NCI-H128 (cell line): Measurements from ENCODE around the gene STAG1.
A peak's percentile ranks its signal among the peaks of the same experiment; 100 is the strongest.
"Not testable (repeated sequence)": the region's sequence is repeated elsewhere in the genome, so short reads cannot be mapped to it uniquely, and the experiment has no call there.

Experiments used
- DNase-seq: peaks from one replicate; lab custom pipeline; 2025; ENCODE audit not compliant: unreplicated experiment; lab: John Stamatoyannopoulos, UW

STAG1 gene

DNA sequence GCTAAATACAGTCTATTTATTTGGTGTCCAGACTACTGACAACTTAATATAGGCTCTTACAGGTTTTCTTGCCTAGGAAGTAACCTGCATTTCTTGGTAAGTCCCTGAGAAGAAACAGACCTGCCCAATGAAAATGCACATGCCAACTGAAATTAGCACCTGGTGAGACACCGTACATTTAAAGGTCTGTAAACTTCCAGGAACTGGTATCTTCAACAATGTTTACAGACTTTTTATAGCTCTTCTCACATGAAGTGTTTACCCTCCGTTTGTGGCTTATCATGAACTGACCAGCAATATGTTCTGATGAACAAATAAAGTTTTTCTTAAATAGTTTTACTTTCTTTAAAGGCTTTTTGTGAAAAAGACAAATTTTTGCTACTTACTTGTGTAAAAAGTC lies 408.7 kb downstream of the STAG1 start:
- no peak for DNase-seq

DNA sequence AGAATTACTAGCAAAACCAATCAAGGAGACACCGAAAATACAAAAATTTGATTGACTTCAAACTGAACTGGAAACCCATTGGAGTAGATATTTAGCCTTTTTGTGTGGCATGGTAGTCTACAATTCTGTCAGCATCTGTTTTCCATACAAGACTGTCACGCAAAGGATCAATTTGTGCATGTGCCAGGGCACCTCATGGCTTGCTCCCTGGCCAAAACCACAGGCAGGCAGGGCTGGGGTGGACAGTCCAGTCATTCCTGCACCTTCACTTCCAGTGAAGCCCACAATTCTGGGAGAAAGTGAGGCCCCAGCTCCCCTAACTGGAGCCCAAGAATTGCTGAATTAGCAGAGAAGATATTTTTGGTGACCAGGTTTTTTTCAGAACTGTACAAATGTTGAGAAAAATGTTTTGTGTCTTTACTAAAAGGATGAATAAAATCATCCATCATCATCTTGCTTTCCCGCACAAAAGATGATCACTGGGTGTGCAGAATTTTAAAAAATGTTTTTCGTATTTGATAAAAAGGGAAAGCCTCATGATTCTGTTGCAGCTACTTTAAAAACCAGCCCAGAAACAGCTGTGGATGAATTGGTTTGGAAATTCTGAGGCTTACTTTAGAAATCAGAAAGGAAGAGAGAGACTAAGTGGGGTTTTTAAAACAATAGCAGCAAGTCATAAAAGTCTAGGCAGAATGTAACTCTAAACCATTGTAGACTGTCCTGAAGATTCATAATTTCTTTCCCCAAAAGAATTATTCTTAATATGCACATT lies 415.7 kb downstream of the STAG1 start:
- DNase-seq = no peak

DNA sequence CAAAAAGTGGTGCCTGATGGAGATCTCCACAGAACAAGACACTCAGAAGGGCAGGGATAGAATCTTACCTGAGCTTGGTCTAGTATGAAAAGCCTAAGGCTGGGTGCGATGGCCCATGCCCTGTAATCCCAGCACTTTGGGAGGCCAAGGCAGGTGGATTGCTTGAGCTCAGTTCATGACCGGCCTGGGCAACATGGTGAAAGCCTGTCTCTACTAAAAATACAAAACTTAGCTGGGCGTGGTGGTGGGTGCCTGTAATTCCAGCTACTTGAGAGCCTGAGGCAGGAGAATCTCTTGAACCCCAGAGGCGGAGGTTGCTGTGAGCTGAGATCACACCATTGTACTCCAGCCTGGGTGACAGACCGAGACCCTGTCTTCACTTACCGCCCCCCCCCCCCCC lies 417.5 kb downstream of the STAG1 start:
- not testable (repeated sequence) for DNase-seq

DNA sequence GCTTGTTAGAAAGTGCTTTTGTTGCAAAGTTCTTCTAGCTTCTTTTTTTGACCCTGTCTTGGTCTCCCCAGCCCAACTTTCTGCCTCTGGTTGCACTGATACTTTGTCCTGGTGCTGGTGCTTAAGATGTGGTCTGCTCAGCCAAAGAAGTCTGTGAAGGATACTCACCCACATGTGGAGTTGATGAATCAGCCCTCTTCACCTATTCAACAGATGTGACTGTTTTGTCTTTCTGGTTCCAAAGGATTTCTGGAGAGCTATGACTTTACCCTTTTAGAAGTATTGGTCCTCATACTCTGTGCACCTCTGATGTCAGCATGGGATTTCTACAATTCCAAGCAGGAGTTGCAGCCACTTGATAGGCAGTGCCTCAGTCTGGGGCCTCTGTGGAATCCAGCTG lies 418.0 kb downstream of the STAG1 start:
- no peak for DNase-seq

DNA sequence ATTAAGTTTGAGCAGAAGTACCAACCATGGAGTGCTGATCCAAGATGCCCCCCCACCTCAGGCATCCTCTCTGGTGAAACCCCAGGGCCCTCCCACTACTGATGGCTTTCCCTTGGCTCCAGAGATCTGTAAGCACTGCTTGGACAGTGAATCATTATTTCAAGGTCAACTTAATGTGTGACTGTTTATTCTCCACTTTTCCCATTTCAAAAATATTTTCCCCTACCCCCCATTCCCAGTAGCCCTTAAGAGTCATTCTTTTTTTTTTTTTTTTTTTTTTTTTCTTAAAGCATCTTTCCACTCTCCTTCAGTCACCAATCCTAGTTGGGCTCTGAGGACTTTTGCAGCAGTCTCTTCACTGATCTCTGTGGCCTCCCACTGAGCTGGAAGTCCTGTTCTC lies 419.4 kb downstream of the STAG1 start:
- DNase-seq = no peak

DNA sequence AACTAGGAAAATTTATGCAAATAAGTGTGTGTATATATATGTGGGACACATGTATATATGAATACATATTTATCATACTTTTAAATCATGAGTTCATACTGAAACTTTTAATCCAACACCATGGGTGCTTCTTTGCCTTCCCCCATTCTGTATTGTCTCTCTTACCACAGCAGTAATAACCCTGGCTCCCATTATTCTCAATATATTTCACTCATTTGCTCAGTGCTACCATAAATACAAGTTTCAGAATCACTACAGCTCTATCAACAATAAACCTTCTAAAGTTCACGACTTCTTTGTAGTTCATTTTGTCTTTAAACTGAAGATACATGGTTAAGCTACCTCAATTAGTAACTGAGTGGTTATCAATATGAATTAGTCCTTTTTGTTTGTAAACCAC lies 419.9 kb downstream of the STAG1 start:
- DNase-seq = no peak

DNA sequence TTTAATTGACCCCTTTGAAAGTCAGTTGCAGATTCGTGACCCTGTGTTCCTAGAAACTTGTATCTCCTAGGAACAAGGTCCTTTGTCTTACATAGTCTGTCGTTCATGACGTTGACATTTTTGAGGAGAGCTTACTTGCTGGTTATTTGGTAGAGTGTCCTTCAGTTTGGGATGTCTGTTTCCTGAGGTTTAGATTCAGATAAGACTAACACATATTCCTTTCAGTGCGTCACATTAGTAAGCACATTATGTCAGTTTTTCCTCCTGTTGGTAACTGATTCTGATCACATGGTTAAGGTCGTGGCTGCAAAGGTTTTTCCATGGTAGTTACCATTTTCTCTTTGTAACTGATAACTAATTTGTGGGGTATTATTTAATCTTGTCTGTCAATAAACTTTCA lies 421.3 kb downstream of the STAG1 start:
- DNase-seq = no peak

DNA sequence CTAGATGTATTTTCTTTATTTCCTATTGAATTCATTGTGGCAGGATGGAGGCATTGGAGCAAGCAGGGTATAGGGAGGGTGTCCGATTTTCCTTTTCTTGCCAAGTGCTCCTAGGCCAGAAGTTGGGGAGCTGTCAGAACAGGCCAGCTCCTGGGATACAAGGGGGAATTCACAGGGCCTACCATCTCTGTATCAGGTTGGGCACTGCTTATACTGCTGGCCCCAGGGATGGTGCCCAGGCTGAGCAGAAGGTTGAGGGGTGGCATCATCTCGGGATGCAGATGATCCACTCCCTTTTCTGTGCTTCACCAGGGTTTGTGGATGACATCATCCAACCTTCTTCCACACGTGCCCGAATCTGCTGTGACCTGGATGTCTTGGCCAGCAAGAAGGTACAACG lies 422.6 kb downstream of the STAG1 start:
- DNase-seq = no peak

DNA sequence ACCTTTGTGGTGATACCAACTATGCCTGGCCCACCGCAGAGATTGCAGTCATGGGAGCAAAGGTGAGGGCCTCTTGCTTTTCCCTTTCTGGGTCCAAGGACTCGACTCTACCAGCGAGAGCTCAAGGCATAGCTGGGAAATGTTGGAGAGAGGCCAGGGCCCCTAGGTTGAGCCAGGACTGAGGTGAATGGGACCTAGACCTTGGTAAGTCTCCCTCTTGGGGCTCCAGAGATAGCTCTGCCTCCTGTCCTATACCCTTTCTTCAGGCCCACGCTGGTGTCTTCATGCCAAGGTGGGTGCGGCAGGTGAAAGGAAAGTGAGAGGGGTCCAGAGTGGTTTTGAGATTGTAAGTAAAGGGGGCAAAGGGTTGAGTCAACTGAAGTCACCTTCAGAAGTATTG lies 424.5 kb downstream of the STAG1 start:
- no peak for DNase-seq

DNA sequence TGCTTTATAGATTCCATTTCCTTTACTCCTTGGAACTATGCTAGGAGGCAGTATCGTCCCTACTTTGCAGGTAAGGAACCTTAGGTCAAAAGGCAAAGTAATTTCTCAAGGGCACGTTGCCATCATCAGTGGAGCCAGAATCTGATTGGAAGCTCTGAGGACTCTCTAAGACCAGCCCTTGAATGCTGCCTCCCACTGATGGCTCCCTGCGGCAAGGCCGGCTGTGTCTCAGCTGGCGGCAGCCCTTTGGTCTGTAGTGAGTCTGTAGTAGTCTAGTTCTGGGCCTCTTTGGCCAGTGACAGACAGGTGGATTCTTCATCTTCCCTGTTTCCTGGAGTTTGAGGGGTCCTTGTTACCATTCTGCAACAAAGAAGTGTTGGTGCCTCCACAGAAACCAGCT lies 425.9 kb downstream of the STAG1 start:
- DNase-seq = no peak

DNA sequence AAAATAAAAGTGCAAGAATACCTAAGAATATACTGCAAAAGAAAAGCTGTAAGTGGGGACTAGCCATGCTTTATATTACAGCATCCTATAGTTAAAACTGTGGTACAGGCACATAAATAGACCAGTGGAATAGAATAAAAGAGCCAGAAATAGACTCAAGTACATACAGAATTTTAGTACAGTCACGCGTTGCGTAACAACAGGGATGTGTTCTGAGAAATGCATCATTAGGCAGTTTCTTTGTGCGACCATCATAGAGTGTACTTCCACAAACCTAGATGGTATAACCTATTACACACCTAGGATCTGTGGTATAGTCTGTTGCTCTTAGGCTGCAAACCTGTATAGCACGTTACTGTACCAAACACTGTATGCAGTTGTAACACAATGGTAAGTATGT lies 440.2 kb downstream of the STAG1 start:
- DNase-seq = no peak

DNA sequence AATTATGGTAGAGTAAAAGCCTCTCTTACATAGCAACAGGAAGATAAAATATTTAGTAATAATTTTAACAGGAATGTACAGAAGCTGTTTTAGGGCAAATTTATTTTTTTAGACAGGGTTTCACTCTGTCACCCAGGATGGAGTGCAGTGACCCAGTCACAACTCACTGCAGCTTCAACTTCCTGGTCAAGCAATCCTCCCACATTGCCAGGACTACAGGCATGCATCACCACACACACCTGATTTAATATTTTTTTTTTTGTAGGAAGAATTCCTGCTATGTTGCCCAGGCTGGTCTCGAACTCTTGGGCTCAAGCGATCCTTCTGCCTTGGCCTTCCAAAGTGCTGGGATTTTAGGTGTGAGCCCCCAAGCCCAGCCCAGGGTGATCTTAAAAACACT lies 440.9 kb downstream of the STAG1 start:
- DNase-seq = no peak

DNA sequence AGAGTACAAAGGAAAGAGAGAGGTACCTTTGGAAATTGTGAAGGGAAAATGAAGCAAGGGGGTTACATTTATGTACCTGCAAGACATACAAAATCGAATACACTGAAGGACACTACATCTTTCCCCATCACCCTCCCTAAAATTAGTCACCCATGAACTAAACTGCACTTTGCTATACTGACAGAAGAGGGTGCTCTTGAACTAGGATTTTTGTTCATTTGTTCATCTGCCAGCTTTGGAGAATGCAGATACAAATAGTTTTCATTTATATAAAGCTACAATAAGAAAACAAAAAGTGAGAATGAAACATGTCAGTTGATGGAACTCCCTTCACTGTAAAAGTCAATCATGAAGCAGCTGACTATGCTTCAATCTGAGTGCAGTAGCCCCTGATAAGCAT lies 446.3 kb downstream of the STAG1 start:
- DNase-seq = peak; percentile 4

DNA sequence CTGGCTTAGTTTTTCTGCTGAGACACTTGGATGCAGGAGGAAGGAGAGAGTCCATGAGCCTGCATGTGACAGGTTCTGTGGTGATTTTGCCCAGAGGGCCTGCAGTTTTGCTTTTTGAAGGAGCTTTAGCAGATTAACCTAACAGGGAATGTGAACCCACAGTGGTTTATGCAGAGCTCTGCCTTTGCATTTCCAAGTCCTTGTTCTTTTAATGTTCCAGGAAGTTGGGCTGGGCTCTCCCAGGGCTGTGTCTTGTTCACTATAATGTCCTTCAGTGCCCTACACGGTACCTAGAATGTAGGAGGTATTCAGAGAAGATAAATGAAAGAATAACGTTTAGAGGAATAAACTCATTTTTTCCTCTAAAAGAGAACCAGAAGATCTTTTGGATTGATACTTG lies 451.7 kb downstream of the STAG1 start:
- no peak for DNase-seq

DNA sequence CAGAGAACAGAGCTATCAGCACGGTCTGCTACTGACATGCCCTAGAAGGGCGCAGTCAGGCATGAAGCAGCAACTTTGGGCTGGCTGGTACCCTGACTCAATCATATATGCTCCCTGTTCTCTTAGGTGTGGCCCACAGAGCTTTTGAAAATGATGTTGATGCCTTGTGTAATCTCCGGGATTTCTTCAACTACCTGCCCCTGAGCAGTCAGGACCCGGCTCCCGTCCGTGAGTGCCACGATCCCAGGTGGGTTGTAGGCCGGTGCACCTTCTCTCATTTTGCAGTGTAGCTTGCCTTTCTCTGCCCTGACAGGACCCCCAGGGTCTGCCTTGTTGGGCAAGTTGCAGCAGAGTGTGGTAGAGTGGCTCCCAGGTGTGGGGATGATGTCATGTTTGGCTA lies 454.4 kb downstream of the STAG1 start:
- no peak for DNase-seq

DNA sequence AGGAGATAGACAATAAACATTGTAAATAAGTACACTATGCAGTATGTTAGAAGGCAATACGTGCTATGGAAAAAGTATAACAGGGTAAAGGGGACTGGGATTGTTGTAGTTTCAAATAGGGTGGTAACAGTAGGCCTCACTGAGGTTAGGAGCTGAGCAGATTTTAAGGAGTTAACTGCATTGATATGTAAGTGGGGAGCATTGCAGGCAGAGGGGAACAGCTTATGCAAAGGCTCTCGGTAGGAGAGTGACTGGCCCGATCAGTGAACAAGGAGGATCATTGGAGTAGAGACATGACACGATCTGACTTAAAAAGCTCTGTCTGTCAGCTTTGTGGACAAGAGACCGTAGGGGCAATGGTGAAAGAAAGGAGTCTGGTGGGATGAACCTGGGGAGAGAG lies 455.2 kb downstream of the STAG1 start:
- DNase-seq = no peak

DNA sequence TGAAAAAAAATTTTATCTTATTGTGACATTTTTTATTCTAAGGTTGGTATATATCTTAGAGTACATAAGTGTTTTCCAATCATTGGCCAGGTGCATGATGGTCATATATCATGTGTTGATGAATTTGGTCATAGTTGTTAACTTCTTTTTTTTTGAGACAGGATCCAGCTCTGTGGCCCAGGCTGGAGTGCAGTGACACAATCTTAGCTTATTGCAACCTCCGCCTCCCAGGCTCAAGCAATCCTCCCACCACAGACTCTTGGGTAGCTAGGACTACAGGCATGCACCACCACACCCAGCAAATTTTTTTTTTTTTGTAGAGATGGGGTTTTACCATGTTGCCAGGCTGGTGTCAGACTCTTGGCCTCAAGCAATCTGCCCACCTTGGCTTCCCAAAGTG lies 458.0 kb downstream of the STAG1 start:
- no peak for DNase-seq

DNA sequence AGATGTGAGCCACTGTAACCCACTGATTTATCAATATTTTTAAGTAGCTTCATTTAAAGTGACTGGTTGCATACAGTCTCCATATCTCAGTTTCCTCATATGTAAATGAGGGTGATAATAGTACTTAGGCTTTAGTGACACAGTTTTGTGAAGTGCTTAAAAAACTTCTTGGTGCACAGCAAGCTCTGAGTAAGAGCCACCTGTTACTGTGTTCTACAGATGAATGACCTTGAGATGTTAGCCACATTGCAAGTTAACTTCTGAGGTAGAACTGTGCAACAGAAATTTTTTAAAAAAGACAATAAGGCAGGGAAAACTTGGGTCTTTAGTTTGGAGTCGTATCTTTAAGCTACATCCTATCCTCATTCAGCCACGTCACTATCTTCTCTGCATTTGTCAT lies 458.9 kb downstream of the STAG1 start:
- no peak for DNase-seq

DNA sequence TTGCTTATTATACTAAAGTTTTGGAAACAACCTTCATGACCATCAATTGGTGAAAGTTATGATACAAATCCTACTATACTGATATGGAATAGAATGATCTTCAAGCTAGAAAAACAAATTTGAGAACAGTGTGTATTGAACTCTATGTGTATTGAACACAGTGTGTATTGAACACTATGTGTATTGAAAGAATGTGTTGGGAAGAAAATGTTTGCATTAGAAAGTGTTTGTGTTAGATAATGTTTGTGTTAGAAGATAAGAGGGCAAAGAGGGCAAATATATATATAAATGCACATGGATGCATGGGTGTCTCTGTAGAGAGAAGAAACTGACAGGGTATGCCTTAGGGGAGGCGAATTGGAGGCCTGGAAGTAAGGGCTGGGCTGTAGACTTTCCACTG lies 459.7 kb downstream of the STAG1 start:
- no peak for DNase-seq

DNA sequence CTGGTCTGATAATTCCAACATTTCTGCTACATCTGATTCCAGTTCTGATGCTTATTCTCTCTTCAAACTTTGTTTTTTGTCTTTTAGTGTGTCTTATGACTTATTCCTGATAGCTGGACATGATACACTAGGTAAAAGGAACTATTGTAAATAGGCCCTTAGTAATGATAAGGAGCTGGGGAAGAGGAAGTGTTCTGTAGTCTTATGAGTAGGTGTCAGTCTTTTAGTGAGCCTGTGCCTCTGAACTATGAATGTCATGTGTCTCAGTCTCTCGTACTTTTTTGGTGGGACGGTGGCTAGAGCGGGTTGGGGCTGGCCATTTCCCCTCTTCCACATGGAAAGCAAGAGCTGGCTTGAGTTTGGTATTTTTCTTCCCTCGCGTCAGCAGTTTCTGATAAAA lies 460.9 kb downstream of the STAG1 start:
- DNase-seq = no peak
